Ishikawa (cell line): ENCODE results near the gene PUSL1.

Experiments used
- CREB1 ChIP-seq: IDR thresholded peaks from 2 replicates; pipeline ENCODE4 v1.6.1; 2012; ENCODE audit warnings: low read depth
- EP300 ChIP-seq: IDR thresholded peaks from 2 replicates; pipeline ENCODE4 v1.6.1; 2012; ENCODE audit warnings: borderline replicate concordance
- FOXM1 ChIP-seq: IDR thresholded peaks from 2 replicates; pipeline ENCODE4 v1.6.1; 2012; ENCODE audit warnings: low read depth, borderline replicate concordance
- RAD21 ChIP-seq: IDR thresholded peaks from 2 replicates; pipeline ENCODE4 v1.6.1; 2012; ENCODE audit warnings: low read depth
- YY1 ChIP-seq: IDR thresholded peaks from 2 replicates; pipeline ENCODE4 v1.6.1; 2012; ENCODE audit warnings: low read depth
- TF ChIP-seq, protein P1 (sequence below): IDR thresholded peaks from 2 replicates; pipeline ENCODE4 v1.6.1; 2012
- TF ChIP-seq, protein P2 (sequence below): IDR thresholded peaks from 2 replicates; pipeline ENCODE4 v1.6.1; 2012; ENCODE audit warnings: low read depth, mild to moderate bottlenecking

DNA sequence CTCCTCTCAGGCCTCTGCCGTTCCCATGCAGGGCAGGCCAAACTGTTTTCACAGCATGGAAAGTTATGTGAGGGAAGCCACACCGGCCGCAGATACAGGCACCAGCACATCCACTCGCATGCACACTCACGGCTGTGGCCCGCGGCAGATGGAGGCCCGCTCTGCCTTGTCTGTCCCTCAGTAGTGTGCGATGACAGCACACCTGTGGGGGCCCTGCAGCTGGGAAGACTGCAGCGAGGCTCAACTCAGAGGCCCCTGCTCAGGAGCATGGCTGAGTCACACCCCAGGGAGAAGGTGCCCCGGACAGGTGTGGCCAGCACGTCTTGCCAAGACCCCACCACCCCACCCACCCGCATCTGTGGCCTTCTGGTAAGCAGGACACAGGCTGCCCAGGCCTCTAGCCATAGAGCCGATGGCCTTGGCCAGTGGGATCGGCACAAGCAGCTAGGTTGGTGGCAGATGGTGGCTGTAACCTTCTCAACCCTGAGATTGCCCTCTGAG, 33.4 kb upstream of the PUSL1 start:
- TF ChIP-seq RAD21 (no peak), FOXM1 (no peak), YY1 (no peak), EP300 (no peak), CREB1 (no peak)
- TF ChIP-seq, protein P1, sequence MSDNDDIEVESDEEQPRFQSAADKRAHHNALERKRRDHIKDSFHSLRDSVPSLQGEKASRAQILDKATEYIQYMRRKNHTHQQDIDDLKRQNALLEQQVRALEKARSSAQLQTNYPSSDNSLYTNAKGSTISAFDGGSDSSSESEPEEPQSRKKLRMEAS = no peak
- TF ChIP-seq, protein P2, sequence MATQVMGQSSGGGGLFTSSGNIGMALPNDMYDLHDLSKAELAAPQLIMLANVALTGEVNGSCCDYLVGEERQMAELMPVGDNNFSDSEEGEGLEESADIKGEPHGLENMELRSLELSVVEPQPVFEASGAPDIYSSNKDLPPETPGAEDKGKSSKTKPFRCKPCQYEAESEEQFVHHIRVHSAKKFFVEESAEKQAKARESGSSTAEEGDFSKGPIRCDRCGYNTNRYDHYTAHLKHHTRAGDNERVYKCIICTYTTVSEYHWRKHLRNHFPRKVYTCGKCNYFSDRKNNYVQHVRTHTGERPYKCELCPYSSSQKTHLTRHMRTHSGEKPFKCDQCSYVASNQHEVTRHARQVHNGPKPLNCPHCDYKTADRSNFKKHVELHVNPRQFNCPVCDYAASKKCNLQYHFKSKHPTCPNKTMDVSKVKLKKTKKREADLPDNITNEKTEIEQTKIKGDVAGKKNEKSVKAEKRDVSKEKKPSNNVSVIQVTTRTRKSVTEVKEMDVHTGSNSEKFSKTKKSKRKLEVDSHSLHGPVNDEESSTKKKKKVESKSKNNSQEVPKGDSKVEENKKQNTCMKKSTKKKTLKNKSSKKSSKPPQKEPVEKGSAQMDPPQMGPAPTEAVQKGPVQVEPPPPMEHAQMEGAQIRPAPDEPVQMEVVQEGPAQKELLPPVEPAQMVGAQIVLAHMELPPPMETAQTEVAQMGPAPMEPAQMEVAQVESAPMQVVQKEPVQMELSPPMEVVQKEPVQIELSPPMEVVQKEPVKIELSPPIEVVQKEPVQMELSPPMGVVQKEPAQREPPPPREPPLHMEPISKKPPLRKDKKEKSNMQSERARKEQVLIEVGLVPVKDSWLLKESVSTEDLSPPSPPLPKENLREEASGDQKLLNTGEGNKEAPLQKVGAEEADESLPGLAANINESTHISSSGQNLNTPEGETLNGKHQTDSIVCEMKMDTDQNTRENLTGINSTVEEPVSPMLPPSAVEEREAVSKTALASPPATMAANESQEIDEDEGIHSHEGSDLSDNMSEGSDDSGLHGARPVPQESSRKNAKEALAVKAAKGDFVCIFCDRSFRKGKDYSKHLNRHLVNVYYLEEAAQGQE = no peak
